ENCODE measurements around the gene DRP2.
A peak's percentile ranks its signal among the peaks of the same experiment; 100 is the strongest.

Gene DRP2

GRCh38 chrX:101232316-101232715 lies 12.7 kb downstream of the DRP2 start:
- no peak for FAIRE-seq
- no peak for DNase-seq (ENCODE audit: insufficient read length, low spot score)
- TF ChIP-seq POLR2A (IDR thresholded peaks at IDR 0.05; ENCODE audit: low read depth, low read length) (no peak), SPI1 (IDR thresholded peaks at IDR 0.05; ENCODE audit: low read depth, low read length) (no peak), PAX5 (IDR thresholded peaks at IDR 0.05; ENCODE audit: insufficient read depth, low read length, severe bottlenecking) (no peak), POLR2AphosphoS5 (IDR thresholded peaks at IDR 0.05; ENCODE audit: low read depth, low read length) (no peak), TAF1 (IDR thresholded peaks at IDR 0.05; ENCODE audit: low read depth, low read length) (no peak), POU2F2 (IDR thresholded peaks at IDR 0.05; ENCODE audit: low read depth, low read length) (no peak)

- no peak for DNase-seq (ENCODE audit: insufficient read length, low spot score)
- TF ChIP-seq POLR2AphosphoS5 (IDR thresholded peaks at IDR 0.05; ENCODE audit: low read depth, low read length) = no peak
- TF ChIP-seq TAF1 (IDR thresholded peaks at IDR 0.05; ENCODE audit: low read depth, low read length) = no peak
- no peak for TF ChIP-seq POLR2A (IDR thresholded peaks at IDR 0.05; ENCODE audit: low read depth, low read length)
- no peak for TF ChIP-seq SPI1 (IDR thresholded peaks at IDR 0.05; ENCODE audit: low read depth, low read length)
- TF ChIP-seq PAX5 (IDR thresholded peaks at IDR 0.05; ENCODE audit: insufficient read depth, low read length, severe bottlenecking) = no peak
- TF ChIP-seq POU2F2 (IDR thresholded peaks at IDR 0.05; ENCODE audit: low read depth, low read length) = no peak
- no peak for FAIRE-seq
Measured at GRCh38 chrX:101237041-101237440, 17.5 kb downstream of the DRP2 start.

- TF ChIP-seq POLR2AphosphoS5 (IDR thresholded peaks at IDR 0.05; ENCODE audit: low read depth, low read length) (no peak), POU2F2 (IDR thresholded peaks at IDR 0.05; ENCODE audit: low read depth, low read length) (no peak), TAF1 (IDR thresholded peaks at IDR 0.05; ENCODE audit: low read depth, low read length) (no peak), PAX5 (IDR thresholded peaks at IDR 0.05; ENCODE audit: insufficient read depth, low read length, severe bottlenecking) (no peak), POLR2A (IDR thresholded peaks at IDR 0.05; ENCODE audit: low read depth, low read length) (no peak), SPI1 (IDR thresholded peaks at IDR 0.05; ENCODE audit: low read depth, low read length) (no peak)
- FAIRE-seq (no peak), DNase-seq (ENCODE audit: insufficient read length, low spot score) (no peak)
Measured at GRCh38 chrX:101241531-101241930, 21.9 kb downstream of the DRP2 start.

GRCh38 chrX:101252634-101253033 lies 33.0 kb downstream of the DRP2 start:
- FAIRE-seq = no peak
- no peak for DNase-seq (ENCODE audit: insufficient read length, low spot score)
- TF ChIP-seq PAX5 (IDR thresholded peaks at IDR 0.05; ENCODE audit: insufficient read depth, low read length, severe bottlenecking) (no peak), POLR2A (IDR thresholded peaks at IDR 0.05; ENCODE audit: low read depth, low read length) (no peak), SPI1 (IDR thresholded peaks at IDR 0.05; ENCODE audit: low read depth, low read length) (no peak), TAF1 (IDR thresholded peaks at IDR 0.05; ENCODE audit: low read depth, low read length) (no peak), POLR2AphosphoS5 (IDR thresholded peaks at IDR 0.05; ENCODE audit: low read depth, low read length) (no peak), POU2F2 (IDR thresholded peaks at IDR 0.05; ENCODE audit: low read depth, low read length) (no peak)

GRCh38 chrX:101257448-101258258 lies 38.1 kb downstream of the DRP2 start:
- no peak for FAIRE-seq

GRCh38 chrX:101258259-101258581 lies 38.6 kb downstream of the DRP2 start:
- FAIRE-seq (no peak), DNase-seq (ENCODE audit: insufficient read length, low spot score) (no peak)

More at GRCh38 chrX:101257448-101258258, 38.1 kb downstream of the DRP2 start:
- no peak for TF ChIP-seq PAX5 (IDR thresholded peaks at IDR 0.05; ENCODE audit: insufficient read depth, low read length, severe bottlenecking)
- TF ChIP-seq POLR2AphosphoS5 (IDR thresholded peaks at IDR 0.05; ENCODE audit: low read depth, low read length) = no peak
- no peak for TF ChIP-seq TAF1 (IDR thresholded peaks at IDR 0.05; ENCODE audit: low read depth, low read length)
- TF ChIP-seq SPI1 (IDR thresholded peaks at IDR 0.05; ENCODE audit: low read depth, low read length) = 0 out of 2 replicates have a peak, but pooled peaks have one; percentile 16
- no peak for TF ChIP-seq POLR2A (IDR thresholded peaks at IDR 0.05; ENCODE audit: low read depth, low read length)
- DNase-seq (ENCODE audit: insufficient read length, low spot score) = no peak

GRCh38 chrX:101260435-101260834 lies 40.8 kb downstream of the DRP2 start:
- FAIRE-seq (no peak), DNase-seq (ENCODE audit: insufficient read length, low spot score) (no peak)
- TF ChIP-seq PAX5 (IDR thresholded peaks at IDR 0.05; ENCODE audit: insufficient read depth, low read length, severe bottlenecking) = no peak
- no peak for TF ChIP-seq TAF1 (IDR thresholded peaks at IDR 0.05; ENCODE audit: low read depth, low read length)
- no peak for TF ChIP-seq POU2F2 (IDR thresholded peaks at IDR 0.05; ENCODE audit: low read depth, low read length)
- TF ChIP-seq POLR2A (IDR thresholded peaks at IDR 0.05; ENCODE audit: low read depth, low read length) = no peak
- no peak for TF ChIP-seq POLR2AphosphoS5 (IDR thresholded peaks at IDR 0.05; ENCODE audit: low read depth, low read length)
- TF ChIP-seq SPI1 (IDR thresholded peaks at IDR 0.05; ENCODE audit: low read depth, low read length) = no peak

More at GRCh38 chrX:101258259-101258581, 38.6 kb downstream of the DRP2 start:
- TF ChIP-seq POLR2AphosphoS5 (IDR thresholded peaks at IDR 0.05; ENCODE audit: low read depth, low read length) (no peak), POU2F2 (IDR thresholded peaks at IDR 0.05; ENCODE audit: low read depth, low read length) (no peak), TAF1 (IDR thresholded peaks at IDR 0.05; ENCODE audit: low read depth, low read length) (no peak), PAX5 (IDR thresholded peaks at IDR 0.05; ENCODE audit: insufficient read depth, low read length, severe bottlenecking) (no peak)

GRCh38 chrX:101262590-101262989 lies 43.0 kb downstream of the DRP2 start:
- TF ChIP-seq TAF1 (IDR thresholded peaks at IDR 0.05; ENCODE audit: low read depth, low read length) (no peak), SPI1 (IDR thresholded peaks at IDR 0.05; ENCODE audit: low read depth, low read length) (no peak), POLR2AphosphoS5 (IDR thresholded peaks at IDR 0.05; ENCODE audit: low read depth, low read length) (no peak), POLR2A (IDR thresholded peaks at IDR 0.05; ENCODE audit: low read depth, low read length) (no peak), POU2F2 (IDR thresholded peaks at IDR 0.05; ENCODE audit: low read depth, low read length) (no peak), PAX5 (IDR thresholded peaks at IDR 0.05; ENCODE audit: insufficient read depth, low read length, severe bottlenecking) (no peak)
- DNase-seq (ENCODE audit: insufficient read length, low spot score) = no peak
- FAIRE-seq = no peak

GRCh38 chrX:101263766-101264165 lies 44.2 kb downstream of the DRP2 start:
- DNase-seq (ENCODE audit: insufficient read length, low spot score) (no peak), FAIRE-seq (no peak)
- TF ChIP-seq TAF1 (IDR thresholded peaks at IDR 0.05; ENCODE audit: low read depth, low read length) (no peak), POU2F2 (IDR thresholded peaks at IDR 0.05; ENCODE audit: low read depth, low read length) (no peak), POLR2A (IDR thresholded peaks at IDR 0.05; ENCODE audit: low read depth, low read length) (no peak), SPI1 (IDR thresholded peaks at IDR 0.05; ENCODE audit: low read depth, low read length) (no peak), PAX5 (IDR thresholded peaks at IDR 0.05; ENCODE audit: insufficient read depth, low read length, severe bottlenecking) (no peak), POLR2AphosphoS5 (IDR thresholded peaks at IDR 0.05; ENCODE audit: low read depth, low read length) (no peak)
